ENCODE data around the gene ARGFX.

ARGFX gene

DNA sequence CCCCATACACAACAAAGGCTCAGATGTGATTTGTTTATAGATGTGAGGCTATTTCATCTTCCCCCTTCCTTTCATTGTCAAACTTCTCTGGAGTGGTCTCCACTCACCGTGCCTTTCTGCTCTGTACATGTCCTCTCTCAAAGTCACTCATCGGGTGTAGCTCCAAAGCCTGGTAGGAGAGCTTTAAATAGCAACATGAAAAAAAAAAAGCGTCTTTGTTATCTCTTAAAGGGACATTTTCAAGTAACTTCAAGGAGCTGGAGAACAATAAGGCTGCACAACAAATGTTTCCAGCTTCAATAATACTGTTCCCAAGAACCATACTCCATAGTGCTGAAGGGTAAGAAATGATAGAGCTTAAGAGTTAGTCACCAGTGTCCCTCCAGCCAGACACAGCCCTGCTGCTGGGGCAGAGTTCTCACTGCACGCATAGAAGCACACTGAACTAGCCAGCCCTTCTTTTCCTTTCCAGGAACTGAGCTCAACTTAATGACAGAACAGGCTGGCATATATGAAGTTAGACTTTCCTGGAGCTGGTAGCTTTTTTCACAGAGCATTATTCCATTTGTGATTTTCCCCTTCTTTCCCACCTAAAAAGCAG is 33.6 kb downstream of the ARGFX start:
- no peak for DNase-seq

DNA sequence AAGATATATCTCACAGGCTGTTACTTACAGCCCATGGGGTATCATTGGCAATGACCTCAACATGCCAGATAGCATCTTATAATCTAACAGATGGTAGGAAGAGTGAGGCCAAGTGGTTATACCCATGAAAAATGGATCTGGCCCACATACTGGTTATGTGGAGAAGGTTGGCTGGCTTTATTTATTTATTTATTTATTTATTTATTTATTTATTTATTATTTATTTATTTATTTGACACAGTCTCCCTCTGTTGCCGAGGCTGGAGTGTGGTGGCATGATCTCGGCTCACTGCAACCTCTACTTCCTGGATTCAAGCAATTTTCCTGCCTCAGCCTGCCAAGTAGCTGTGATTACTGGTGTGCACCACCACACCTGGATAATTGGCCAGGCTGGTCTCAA is 37.0 kb downstream of the ARGFX start:
- no peak for DNase-seq

DNA sequence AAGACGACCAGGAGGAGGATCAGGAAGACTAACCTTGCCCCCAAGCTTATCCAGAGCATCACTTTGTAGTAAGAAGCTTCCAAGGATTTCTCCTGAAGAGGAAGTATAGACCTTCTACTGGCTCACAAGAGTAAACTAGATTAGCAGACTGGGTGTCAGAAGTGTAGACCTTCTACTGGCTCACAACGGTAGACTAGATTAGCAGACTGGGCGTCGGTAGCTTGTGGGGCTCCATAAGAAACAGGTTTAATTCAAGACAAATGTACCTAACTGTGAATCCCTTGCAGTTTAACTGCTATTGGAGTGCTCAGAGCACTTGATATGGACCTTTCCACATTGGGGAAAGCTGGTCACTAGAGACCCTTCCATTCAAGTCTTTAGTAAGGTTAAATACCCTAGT is 38.4 kb downstream of the ARGFX start:
- DNase-seq, result no peak
